GM23338 (cell line): ENCODE results near the gene NSG1. TPM values are rescaled to one million over a fixed set of nuclear protein-coding genes. Genes with fewer than 3 reads are reported as not detected.

Experiments
- ATAC-seq: fragments of 200-7000 bp; cut with Tn5 transposase; 3 replicates; pipeline ENCODE4 v1.9.1; 2020
- DNase-seq: peaks from one replicate; pipeline ENCODE4 v3.0.0-alpha.2; 2015; ENCODE audit warnings: low spot score
- H2AFZ ChIP-seq: fragments of 200-600 bp; sonication (generic); 2 replicates; pipeline ENCODE4 v1.8.0; 2016; ENCODE audit warnings: antibody characterized with exemption, mild to moderate bottlenecking, moderate library complexity
- H3F3A ChIP-seq: fragments of 200-600 bp; sonication (generic); replicated peaks from 2 replicates; pipeline ENCODE4 v1.8.0; 2017; ENCODE audit warnings: antibody characterized with exemption, mixed run types, low read depth
- H3K27ac ChIP-seq: fragments of 200-600 bp; sonication (generic); 2 replicates; pipeline ENCODE4 v1.6.1; 2016; ENCODE audit warnings: low read depth
- H3K27me3 ChIP-seq: fragments of 200-600 bp; sonication (generic); 2 replicates; pipeline ENCODE4 v1.8.0; 2016; ENCODE audit warnings: mild to moderate bottlenecking, mixed run types, moderate library complexity; ENCODE audit not compliant: insufficient read depth
- H3K36me3 ChIP-seq: fragments of 200-600 bp; sonication (generic); 2 replicates; pipeline ENCODE4 v1.8.0; 2016; ENCODE audit warnings: mild to moderate bottlenecking; ENCODE audit not compliant: insufficient read depth
- H3K4me1 ChIP-seq: fragments of 200-600 bp; sonication (generic); 2 replicates; pipeline ENCODE4 v1.8.0; 2016; ENCODE audit warnings: mild to moderate bottlenecking, moderate library complexity; ENCODE audit not compliant: insufficient read depth
- H3K4me2 ChIP-seq: fragments of 200-600 bp; sonication (generic); 2 replicates; pipeline ENCODE4 v1.7.1; 2017; ENCODE audit warnings: mixed run types
- H3K4me3 ChIP-seq: fragments of 200-600 bp; sonication (generic); 2 replicates; pipeline ENCODE4 v1.6.1; 2016; ENCODE audit warnings: mixed run types
- H3K79me2 ChIP-seq: fragments of 200-600 bp; sonication (generic); replicated peaks from 2 replicates; pipeline ENCODE4 v1.8.0; 2017; ENCODE audit warnings: mild to moderate bottlenecking; ENCODE audit not compliant: insufficient read depth
- H3K9me2 ChIP-seq: fragments of 200-600 bp; sonication (generic); 2 replicates; pipeline ENCODE4 v1.8.0; 2017; ENCODE audit not compliant: insufficient read depth
- H4K20me1 ChIP-seq: fragments of 200-600 bp; sonication (generic); replicated peaks from 2 replicates; pipeline ENCODE4 v1.8.0; 2017; ENCODE audit warnings: mild to moderate bottlenecking; ENCODE audit not compliant: insufficient read depth
- H3K27ac Mint-ChIP-seq: 2 replicates; pipeline ENCODE4 v1.8.0; 2020; ENCODE audit warnings: inconsistent platforms, mild to moderate bottlenecking, moderate library complexity, mixed read lengths
- H3K27me3 Mint-ChIP-seq: 3 replicates; pipeline ENCODE4 v1.8.0; 2022; ENCODE audit warnings: low read depth, mild to moderate bottlenecking, moderate library complexity, mixed read lengths, inconsistent platforms; ENCODE audit not compliant: insufficient read depth, poor library complexity
- H3K36me3 Mint-ChIP-seq: 3 replicates; pipeline ENCODE4 v1.8.0; 2021; ENCODE audit warnings: low read depth, mild to moderate bottlenecking, inconsistent platforms, moderate library complexity, mixed read lengths
- H3K4me1 Mint-ChIP-seq: 3 replicates; pipeline ENCODE4 v1.8.0; 2020; ENCODE audit warnings: mild to moderate bottlenecking, inconsistent platforms, mixed read lengths
- H3K4me3 Mint-ChIP-seq: 3 replicates; pipeline ENCODE4 v1.8.0; 2021; ENCODE audit warnings: moderate library complexity, mild to moderate bottlenecking, inconsistent platforms, mixed read lengths
- H3K9me3 Mint-ChIP-seq: 3 replicates; pipeline ENCODE4 v1.8.0; 2020; ENCODE audit warnings: moderate library complexity, mild to moderate bottlenecking, inconsistent platforms, mixed read lengths
- CREB1 ChIP-seq: fragments of 250-450 bp; sonication (Bioruptor Pico); IDR thresholded peaks from 2 replicates; pipeline ENCODE4 v1.5.0; 2020; ENCODE audit warnings: low read depth, mild to moderate bottlenecking, moderate library complexity
- EZH2 ChIP-seq: fragments of 200-600 bp; sonication (generic); IDR thresholded peaks from one replicate; pipeline ENCODE4 v1.8.0; 2017; ENCODE audit warnings: antibody characterized with exemption, mild to moderate bottlenecking, low read depth; ENCODE audit not compliant: unreplicated experiment
- EZH2phosphoT487 ChIP-seq: fragments of 200-600 bp; sonication (generic); IDR thresholded peaks from one replicate; pipeline ENCODE4 v1.8.1; 2018; ENCODE audit warnings: antibody characterized with exemption; ENCODE audit not compliant: unreplicated experiment
- JUNB ChIP-seq: IDR thresholded peaks from one replicate; pipeline ENCODE4 v1.6.1; 2016; ENCODE audit warnings: antibody characterized with exemption; ENCODE audit not compliant: unreplicated experiment
- NANOG ChIP-seq: IDR thresholded peaks from 2 replicates; pipeline ENCODE4 v1.6.1; 2016; ENCODE audit warnings: antibody characterized with exemption, borderline replicate concordance
- POLR2AphosphoS5 ChIP-seq: IDR thresholded peaks from 2 replicates; pipeline ENCODE4 v1.6.1; 2016; ENCODE audit warnings: antibody characterized with exemption, low read depth
- STAT1 ChIP-seq: IDR thresholded peaks from one replicate; pipeline ENCODE4 v1.6.1; 2016; ENCODE audit warnings: antibody characterized with exemption; ENCODE audit not compliant: unreplicated experiment
- ZNF114 ChIP-seq: fragments of 250-450 bp; sonication (Bioruptor Pico); IDR thresholded peaks from 2 replicates; pipeline ENCODE4 v1.5.0; 2020; ENCODE audit warnings: mild to moderate bottlenecking, moderate library complexity
- polyA plus RNA-seq: library from polyadenylated mRNA; unstranded; fragments of >200 nt; fragmentation: Nextera tagmentation; extraction: Ambion mirVana; gene quantifications from 2 replicates; pipeline ENCODE4 v1.2.1, GENCODE V29; 2016
- total RNA-seq: library from RNA; depleted of rRNA; stranded (reverse); fragments of >200 nt; shearing (Covaris generic); gene quantifications from 2 replicates; pipeline ENCODE4 v1.2.3, GENCODE V29; 2014
- TF ChIP-seq, protein P1 (sequence below): IDR thresholded peaks from 2 replicates; pipeline ENCODE4 v1.6.1; 2016; ENCODE audit warnings: antibody characterized with exemption
- TF ChIP-seq, protein P2 (sequence below): IDR thresholded peaks from one replicate; pipeline ENCODE4 v1.6.1; 2018; ENCODE audit warnings: antibody characterized with exemption; ENCODE audit not compliant: unreplicated experiment

The NSG1 gene
- total and polyA plus RNA-seq, 2 experiments from 2014 or later = 17.4 to 34.5 TPM

DNA sequence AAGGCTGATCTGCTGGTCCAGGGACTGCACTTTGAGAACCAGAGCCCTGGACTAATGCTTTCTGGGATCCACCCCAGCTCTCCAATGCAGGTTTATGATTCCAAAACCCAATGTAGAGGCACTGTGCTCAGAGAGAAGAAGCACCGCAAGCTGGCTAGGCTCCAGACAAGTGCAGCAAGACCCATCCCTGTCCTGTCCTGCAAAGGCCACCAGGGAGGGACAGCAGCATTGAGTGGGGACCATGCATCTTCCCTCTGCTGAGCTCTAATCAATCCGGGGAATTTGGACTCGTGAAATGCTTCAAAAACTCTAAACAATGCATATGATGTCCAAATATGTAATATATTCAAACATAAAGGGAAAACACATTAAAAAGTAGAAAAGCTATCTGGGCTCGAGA is 10.8 kb upstream of the NSG1 start (continued):
- TF ChIP-seq EZH2phosphoT487 (no peak), STAT1 (no peak), NANOG (no peak)
- TF ChIP-seq, protein P1, sequence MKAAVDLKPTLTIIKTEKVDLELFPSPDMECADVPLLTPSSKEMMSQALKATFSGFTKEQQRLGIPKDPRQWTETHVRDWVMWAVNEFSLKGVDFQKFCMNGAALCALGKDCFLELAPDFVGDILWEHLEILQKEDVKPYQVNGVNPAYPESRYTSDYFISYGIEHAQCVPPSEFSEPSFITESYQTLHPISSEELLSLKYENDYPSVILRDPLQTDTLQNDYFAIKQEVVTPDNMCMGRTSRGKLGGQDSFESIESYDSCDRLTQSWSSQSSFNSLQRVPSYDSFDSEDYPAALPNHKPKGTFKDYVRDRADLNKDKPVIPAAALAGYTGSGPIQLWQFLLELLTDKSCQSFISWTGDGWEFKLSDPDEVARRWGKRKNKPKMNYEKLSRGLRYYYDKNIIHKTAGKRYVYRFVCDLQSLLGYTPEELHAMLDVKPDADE = no peak

GRCh38 chr4:4377191-4377590 is 9.7 kb upstream of the NSG1 start:
- Mint-ChIP-seq H3K27me3 (peaks cover 4% of the 10 kb centered on the region), H3K9me3 (peaks cover 6% of the 10 kb centered on the region), H3K27ac (no peak overlapping the region), H3K36me3 (no peaks in the 10 kb centered on the region), H3K4me1 (peaks cover 20% of the 10 kb centered on the region), H3K4me3 (no peak overlapping the region)
- H3K79me2 ChIP-seq = no peaks in the 10 kb centered on the region
- no peak overlapping the region for H3K4me3 ChIP-seq
- no peak overlapping the region for H2AFZ ChIP-seq
- H4K20me1 ChIP-seq = no peaks in the 10 kb centered on the region
- ATAC-seq (no peak), DNase-seq (no peak)
- peaks cover 12% of the 10 kb centered on the region for H3K4me1 ChIP-seq
- no peak overlapping the region for H3K27ac ChIP-seq
- no peak overlapping the region for H3K4me2 ChIP-seq
- no peaks in the 10 kb centered on the region for H3K27me3 ChIP-seq
- no peaks in the 10 kb centered on the region for H3K9me2 ChIP-seq
- H3K36me3 ChIP-seq = no peaks in the 10 kb centered on the region
- TF ChIP-seq CREB1 (no peak), EZH2phosphoT487 (no peak), JUNB (no peak), POLR2AphosphoS5 (no peak)
- TF ChIP-seq, protein P1 = no peak
- no peaks in the 10 kb centered on the region for H3F3A ChIP-seq

DNA sequence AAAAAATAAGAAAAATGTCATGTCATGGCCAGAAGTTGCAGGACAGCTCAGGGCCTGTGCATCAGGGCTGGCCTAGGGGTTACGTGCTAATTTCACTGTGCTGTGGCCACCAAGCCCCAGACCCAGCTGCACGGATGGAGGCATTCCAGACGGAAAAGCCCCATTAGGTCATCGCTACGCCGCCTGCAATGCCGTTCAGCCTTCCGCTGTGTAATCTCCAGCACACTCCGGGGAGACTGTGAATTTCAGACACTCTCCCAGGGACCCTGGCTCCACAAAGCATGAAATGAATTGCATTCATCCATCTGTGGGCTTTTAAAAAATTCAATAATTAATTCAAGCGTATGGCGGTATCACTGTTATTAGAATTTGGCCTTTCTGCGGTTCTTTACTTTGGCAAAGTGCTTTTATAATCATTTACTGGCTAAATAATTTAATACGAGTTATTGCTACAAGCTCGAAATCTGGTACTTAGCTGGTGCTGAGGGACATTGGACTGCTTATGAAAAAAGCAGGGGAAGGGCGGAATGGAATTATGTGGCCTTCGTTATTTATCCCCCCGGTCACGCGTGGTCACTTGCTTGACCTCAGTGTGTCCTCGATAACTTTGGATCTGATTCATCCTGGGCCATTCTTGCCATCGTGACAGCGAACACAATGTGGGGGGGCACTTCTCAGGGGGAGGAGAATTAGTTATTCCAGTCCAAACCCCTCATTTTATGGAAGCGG is 9.0 kb upstream of the NSG1 start:
- no peak for ATAC-seq
- no peak overlapping the region for H2AFZ ChIP-seq
- Mint-ChIP-seq H3K9me3 (peaks cover 6% of the 10 kb centered on the region), H3K36me3 (no peaks in the 10 kb centered on the region), H3K27ac (no peak overlapping the region; the same call in 1 of the 2 replicates), H3K27me3 (peaks cover 5% of the 10 kb centered on the region), H3K4me3 (no peak overlapping the region), H3K4me1 (peaks cover 27% of the 10 kb centered on the region)
- no peak for DNase-seq
- H3K4me2 ChIP-seq = no peak overlapping the region
- H3K27me3 ChIP-seq = no peaks in the 10 kb centered on the region
- H4K20me1 ChIP-seq = no peaks in the 10 kb centered on the region
- no peaks in the 10 kb centered on the region for H3K79me2 ChIP-seq
- H3K4me3 ChIP-seq = no peak overlapping the region
- no peak overlapping the region for H3K27ac ChIP-seq
- no peaks in the 10 kb centered on the region for H3F3A ChIP-seq
- H3K36me3 ChIP-seq = no peaks in the 10 kb centered on the region
- H3K9me2 ChIP-seq = no peaks in the 10 kb centered on the region
- H3K4me1 ChIP-seq = peaks cover 17% of the 10 kb centered on the region
- TF ChIP-seq ZNF114 (CRISPR knock-in tag) (no peak), STAT1 (no peak), JUNB (no peak), NANOG (no peak), EZH2 (no peak), EZH2phosphoT487 (no peak), POLR2AphosphoS5 (no peak)
- TF ChIP-seq, protein P1 = no peak
- TF ChIP-seq, protein P2, sequence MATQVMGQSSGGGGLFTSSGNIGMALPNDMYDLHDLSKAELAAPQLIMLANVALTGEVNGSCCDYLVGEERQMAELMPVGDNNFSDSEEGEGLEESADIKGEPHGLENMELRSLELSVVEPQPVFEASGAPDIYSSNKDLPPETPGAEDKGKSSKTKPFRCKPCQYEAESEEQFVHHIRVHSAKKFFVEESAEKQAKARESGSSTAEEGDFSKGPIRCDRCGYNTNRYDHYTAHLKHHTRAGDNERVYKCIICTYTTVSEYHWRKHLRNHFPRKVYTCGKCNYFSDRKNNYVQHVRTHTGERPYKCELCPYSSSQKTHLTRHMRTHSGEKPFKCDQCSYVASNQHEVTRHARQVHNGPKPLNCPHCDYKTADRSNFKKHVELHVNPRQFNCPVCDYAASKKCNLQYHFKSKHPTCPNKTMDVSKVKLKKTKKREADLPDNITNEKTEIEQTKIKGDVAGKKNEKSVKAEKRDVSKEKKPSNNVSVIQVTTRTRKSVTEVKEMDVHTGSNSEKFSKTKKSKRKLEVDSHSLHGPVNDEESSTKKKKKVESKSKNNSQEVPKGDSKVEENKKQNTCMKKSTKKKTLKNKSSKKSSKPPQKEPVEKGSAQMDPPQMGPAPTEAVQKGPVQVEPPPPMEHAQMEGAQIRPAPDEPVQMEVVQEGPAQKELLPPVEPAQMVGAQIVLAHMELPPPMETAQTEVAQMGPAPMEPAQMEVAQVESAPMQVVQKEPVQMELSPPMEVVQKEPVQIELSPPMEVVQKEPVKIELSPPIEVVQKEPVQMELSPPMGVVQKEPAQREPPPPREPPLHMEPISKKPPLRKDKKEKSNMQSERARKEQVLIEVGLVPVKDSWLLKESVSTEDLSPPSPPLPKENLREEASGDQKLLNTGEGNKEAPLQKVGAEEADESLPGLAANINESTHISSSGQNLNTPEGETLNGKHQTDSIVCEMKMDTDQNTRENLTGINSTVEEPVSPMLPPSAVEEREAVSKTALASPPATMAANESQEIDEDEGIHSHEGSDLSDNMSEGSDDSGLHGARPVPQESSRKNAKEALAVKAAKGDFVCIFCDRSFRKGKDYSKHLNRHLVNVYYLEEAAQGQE = no peak
